Measurements from ENCODE around the gene ASF1B.
"Not testable (repeated sequence)": the region's sequence is repeated elsewhere in the genome, so short reads cannot be mapped to it uniquely, and the experiment has no call there.

ASF1B gene

GRCh38 chr19:14136509-14137281, at the start of gene ASF1B:
Gene ASF1B, minus strand, starts transcription at chr19:14136589. Its CDS starts 133 bp downstream, at chr19:14136456.
- intact Hi-C loops (cut with DNase I): loop anchor here (1.0 to 5.0 kb wide), 3 partner anchors 18 to 336 kb away; no protein-coding TSS in a partner anchor
- peak; percentile 96 to 100 (median 99) for DNase-seq

DNA sequence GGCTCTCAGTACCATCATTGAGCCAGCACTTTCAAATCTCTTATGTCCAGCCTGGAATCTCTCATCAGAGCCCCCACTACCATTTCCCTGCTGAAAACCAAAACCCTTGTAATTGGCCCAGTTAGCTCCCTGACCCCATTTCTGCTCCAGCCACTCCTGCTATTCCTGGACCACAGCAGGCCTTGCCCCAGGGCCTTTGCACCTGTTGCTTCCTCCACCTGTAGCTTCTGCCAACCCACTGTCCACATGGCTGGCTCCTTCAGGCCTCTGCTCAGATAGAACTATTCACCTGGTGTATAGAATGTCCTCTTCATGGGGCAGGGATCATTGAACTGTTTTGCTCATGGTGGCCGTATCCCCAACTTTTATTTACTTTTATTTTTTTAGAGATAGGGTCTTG, 49.3 kb upstream of the ASF1B start:
- intact Hi-C loops (cut with DNase I): not testable (repeated sequence)

GRCh38 chr19:14185158-14185557, 48.8 kb upstream of the ASF1B start:
- no peak for DNase-seq
- intact Hi-C loops (cut with DNase I): no loop called here

More for the DNA sequence above, 49.3 kb upstream of the ASF1B start:
- DNase-seq: not testable (repeated sequence)

GRCh38 chr19:14183741-14184350, 47.5 kb upstream of the ASF1B start:
- intact Hi-C loops (cut with DNase I): no loop called here
- no peak for DNase-seq

DNA sequence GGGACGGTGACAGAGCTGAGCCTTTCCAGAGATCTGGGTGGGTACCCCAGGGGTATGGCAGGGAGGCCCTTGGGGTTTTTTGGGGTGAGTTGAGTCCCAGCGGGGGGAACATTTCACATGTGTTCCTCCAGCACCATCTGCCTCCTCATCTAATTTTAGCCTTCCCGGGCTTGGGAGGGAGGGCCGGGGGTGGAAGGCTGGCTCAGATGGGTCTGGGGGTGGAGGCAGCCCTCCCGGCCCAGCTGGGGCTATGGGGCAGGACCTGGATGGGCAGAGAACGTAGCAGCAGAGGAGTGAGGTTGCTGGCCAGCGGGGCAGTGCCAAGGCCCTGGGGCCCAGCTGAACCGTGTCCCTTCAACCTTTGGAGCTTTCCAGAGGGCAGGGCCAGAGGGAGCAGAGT, 46.1 kb upstream of the ASF1B start:
- DNase-seq: peak in 1 of 10 donors; percentile 84
- intact Hi-C loops (cut with DNase I): no loop called here

GRCh38 chr19:14181906-14182305, 45.5 kb upstream of the ASF1B start:
- DNase-seq: no peak
- intact Hi-C loops (cut with DNase I): no loop called here

GRCh38 chr19:14181199-14181598, 44.8 kb upstream of the ASF1B start:
- intact Hi-C loops (cut with DNase I); DNase-seq: not testable (repeated sequence)

DNA sequence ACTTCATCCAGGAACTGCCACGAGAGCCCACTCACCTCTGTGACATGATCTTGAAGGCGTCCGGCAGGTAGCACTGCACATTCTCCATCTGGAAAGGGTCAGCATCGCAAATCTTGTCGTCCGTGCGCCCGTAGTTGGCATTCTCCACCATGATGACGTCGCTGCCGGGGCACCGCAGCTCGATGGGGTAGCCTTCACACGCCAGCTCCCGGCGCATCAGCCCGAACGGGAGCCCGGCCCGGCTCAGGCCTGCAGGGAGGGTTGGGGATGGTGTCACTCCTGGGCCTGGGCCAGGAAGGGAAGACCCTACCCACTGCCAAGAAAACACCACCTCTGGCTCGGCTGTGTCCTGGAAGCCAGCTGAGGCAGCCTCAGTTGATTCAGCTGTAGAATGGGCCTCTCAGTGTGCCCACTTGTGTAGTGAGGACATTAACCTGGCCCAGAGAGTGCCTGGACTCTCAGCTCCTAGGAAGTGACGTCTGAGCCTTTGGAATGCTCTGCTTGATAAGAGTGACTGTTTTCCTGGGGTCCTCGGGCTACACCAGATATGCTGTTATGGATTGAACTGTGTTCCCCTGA, 41.2 kb upstream of the ASF1B start:
- no peak for DNase-seq
- intact Hi-C loops (cut with DNase I): no loop called here

DNA sequence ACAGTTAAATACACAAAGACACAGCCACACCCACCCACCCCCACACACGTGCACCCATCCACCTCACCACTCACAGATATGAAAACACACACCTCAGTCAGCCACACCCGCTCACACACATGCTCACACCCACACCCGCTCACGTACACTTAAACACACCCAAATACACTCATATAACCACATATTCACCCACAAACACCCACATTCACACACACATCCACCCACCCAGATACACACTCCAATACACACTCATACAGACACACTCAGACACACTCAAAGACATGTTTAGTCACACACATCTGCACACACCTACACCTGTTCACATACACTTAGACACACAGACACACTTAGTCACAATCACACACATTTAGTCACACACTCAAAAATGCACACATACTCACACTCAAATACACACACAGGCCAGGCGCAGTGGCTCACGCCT, 39.0 kb upstream of the ASF1B start:
- DNase-seq: no peak
- intact Hi-C loops (cut with DNase I): no loop called here

GRCh38 chr19:14174883-14175282, 38.5 kb upstream of the ASF1B start:
- intact Hi-C loops (cut with DNase I): no loop called here
- no peak for DNase-seq

- intact Hi-C loops (cut with DNase I): no loop called here
- DNase-seq: no peak
Measured at GRCh38 chr19:14168993-14169392, 32.6 kb upstream of the ASF1B start.

DNA sequence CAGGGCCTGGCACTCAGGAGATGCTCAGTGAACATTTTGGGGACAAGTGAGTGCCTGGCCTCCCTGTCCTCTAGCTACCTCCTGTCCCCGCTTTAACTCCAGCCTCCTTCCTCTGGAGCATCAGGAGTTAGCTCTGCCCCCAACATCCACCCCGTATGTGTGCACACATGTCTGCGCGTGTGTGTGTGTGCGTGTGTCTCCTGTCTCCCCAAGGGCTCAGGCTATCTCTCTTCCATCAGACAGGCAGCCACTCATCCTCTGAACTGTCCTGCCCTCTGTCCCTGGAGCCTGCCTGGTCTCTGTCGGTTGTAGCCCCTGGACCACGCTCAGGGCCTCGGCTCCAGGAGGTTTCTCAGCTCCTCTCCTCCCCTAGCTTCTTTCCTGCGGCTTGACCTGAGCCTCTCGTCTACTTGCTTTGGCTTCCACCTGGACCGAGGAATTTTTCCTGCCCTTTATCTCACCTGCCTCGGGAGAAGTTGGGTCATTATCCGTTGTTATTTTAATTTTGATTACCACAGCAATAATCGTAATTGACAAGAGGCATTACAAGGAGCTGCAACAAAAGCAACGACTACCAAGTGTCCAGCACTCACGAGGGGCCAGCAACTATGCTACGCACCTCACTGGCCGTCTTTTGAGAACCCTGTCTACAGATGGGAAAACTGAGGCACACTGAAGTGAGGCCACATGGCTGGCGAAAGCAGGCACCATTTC, 32.0 kb upstream of the ASF1B start:
- no peak for DNase-seq
- intact Hi-C loops (cut with DNase I): no loop called here

- intact Hi-C loops (cut with DNase I): no loop called here
- DNase-seq: no peak
Measured at GRCh38 chr19:14167576-14168138, 31.3 kb upstream of the ASF1B start.

- intact Hi-C loops (cut with DNase I): no loop called here
- no peak for DNase-seq
Measured at GRCh38 chr19:14166999-14167575, 30.7 kb upstream of the ASF1B start.

GRCh38 chr19:14165990-14166830, 29.8 kb upstream of the ASF1B start:
- intact Hi-C loops (cut with DNase I): no loop called here
- DNase-seq: no peak

DNA sequence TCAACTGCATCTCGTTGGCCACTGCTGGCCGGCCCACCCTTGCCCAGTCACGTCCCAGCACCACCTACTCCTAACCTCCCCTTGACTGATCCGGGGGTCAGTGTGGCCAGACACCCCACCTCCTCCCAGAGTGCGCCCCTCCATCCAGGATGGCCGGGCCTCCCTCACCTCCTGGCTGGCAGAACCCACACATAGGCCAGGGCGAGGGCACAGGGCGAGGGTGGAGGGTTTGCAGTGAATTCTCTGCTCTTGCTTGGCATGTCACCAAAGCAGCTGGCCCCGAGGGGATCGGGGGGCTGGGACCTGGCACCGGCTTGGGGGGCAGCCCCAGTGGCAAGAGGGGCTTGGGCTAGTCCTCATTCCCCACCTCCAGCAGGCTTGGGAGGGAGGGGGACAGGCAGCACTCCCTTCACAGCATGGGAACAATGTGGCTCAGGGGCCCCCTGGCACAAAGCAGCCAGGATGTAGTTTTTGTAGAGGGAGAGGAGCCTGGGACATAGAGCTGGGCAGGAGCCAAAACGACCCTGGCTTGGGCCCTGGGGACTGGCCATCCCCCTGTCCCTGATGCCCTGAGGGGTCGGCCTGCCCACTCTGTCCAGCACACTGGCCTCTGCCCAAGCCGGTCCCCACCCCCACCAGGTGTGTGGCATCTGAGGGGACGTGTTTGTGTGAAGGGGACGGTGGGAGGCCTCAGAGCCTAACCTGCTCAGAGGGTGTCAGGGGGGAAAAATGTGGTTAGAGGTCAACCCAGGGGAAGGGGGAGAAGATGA, 28.5 kb upstream of the ASF1B start:
- intact Hi-C loops (cut with DNase I): no loop called here
- DNase-seq: no peak

- intact Hi-C loops (cut with DNase I): no loop called here
- DNase-seq: no peak
Measured at GRCh38 chr19:14164082-14164481, 27.7 kb upstream of the ASF1B start.

GRCh38 chr19:14162871-14163297, 26.5 kb upstream of the ASF1B start:
- DNase-seq: peak in 1 of 10 donors; percentile 92
- intact Hi-C loops (cut with DNase I): no loop called here

GRCh38 chr19:14161305-14161704, 24.9 kb upstream of the ASF1B start:
- intact Hi-C loops (cut with DNase I): no loop called here

More at GRCh38 chr19:14161305-14161704, 24.9 kb upstream of the ASF1B start:
- DNase-seq: no peak
